Neural progenitor cell (in vitro differentiated cells): ENCODE measurements around the gene COX17.

ENCODE experiments used
- CTCF ChIP-seq: fragments of 200-600 bp; sonication (generic); IDR thresholded peaks from 2 replicates; pipeline ENCODE4 v1.5.1; 2017; ENCODE audit warnings: antibody characterized with exemption, mild to moderate bottlenecking
- EZH2 ChIP-seq: fragments of 200-600 bp; sonication (generic); IDR thresholded peaks from 2 replicates; pipeline ENCODE4 v1.6.1; 2017; ENCODE audit warnings: antibody characterized with exemption, mild to moderate bottlenecking, moderate library complexity

GRCh38 chr3:119632829-119633228 lies 44.4 kb downstream of the COX17 start:
- TF ChIP-seq EZH2 (no peak), CTCF (no peak)
